A549 (cell line): Measurements from ENCODE around the gene SOX2. TPM values are rescaled to one million over a fixed set of nuclear protein-coding genes. Genes with fewer than 3 reads are reported as not detected.

ENCODE experiments used
- ATAC-seq, 2 experiments: fragments of 200-7000 bp in 1 of 2; fragments of >200 bp in 1 of 2; cut with Nextera tagmentation in 1 of 2; cut with Tn5 transposase in 1 of 2; 3 replicates each; pipeline versions ENCODE4 v1.8.0 to v1.9.1; 2018 to 2020; ENCODE audit warnings: mild to moderate bottlenecking in 1 of 2, moderate library complexity in 1 of 2
- CTCF ChIA-PET: fragments of 300-600 bp; sonication (Branson Sonifier 250); formaldehyde crosslinking; extraction: SDS; loops from one replicate; lab custom pipeline; 2021; ENCODE audit warnings: antibody characterized with exemption, inconsistent platforms; lab: Yijun Ruan, JAX
- POLR2A ChIA-PET: fragments of 350-600 bp; formaldehyde crosslinking; extraction: SDS; loops from one replicate; lab custom pipeline; 2021; ENCODE audit warnings: antibody characterized with exemption, inconsistent platforms; lab: Yijun Ruan, JAX
- DNase-seq, 2 experiments: peaks; one replicate each; pipeline versions ENCODE4 v3.0.0 to v3.0.0-alpha.2; 2011 to 2016; ENCODE audit warnings: low read depth in 1 of 2, low spot score in 1 of 2
- FAIRE-seq: peaks from 2 replicates; lab custom pipeline; 2011; peaks lifted over from hg19 to GRCh38; lab: Jason Lieb, UNC
- H3K27ac ChIP-seq, 2 experiments: fragments of >200 bp; sonication (Bioruptor Twin); formaldehyde crosslinking; 3 replicates each; pipeline ENCODE4 v1.5.1; 2016 to 2017
- H3K4me1 ChIP-seq: fragments of >200 bp; sonication (Bioruptor Twin); formaldehyde crosslinking; 3 replicates; pipeline ENCODE4 v1.6.1; 2016
- H3K4me2 ChIP-seq: fragments of >200 bp; sonication (Bioruptor Twin); formaldehyde crosslinking; 3 replicates; pipeline ENCODE4 v1.6.1; 2016
- H3K4me3 ChIP-seq: fragments of >200 bp; sonication (Bioruptor Twin); formaldehyde crosslinking; 3 replicates; pipeline ENCODE4 v1.5.1; 2016
- H3K9me3 ChIP-seq: fragments of >200 bp; sonication (Bioruptor Twin); formaldehyde crosslinking; 3 replicates; pipeline ENCODE4 v1.6.1; 2016
- ATOH8 ChIP-seq: fragments of 250-450 bp; sonication (Bioruptor Pico); IDR thresholded peaks from 2 replicates; pipeline ENCODE4 v1.5.0; 2020; ENCODE audit warnings: low read depth, mild to moderate bottlenecking, moderate library complexity
- CBX2 ChIP-seq: fragments of 200-600 bp; sonication (generic); IDR thresholded peaks from 2 replicates; pipeline ENCODE4 v1.6.1; 2016; ENCODE audit warnings: low read depth, mild to moderate bottlenecking, borderline replicate concordance
- CEBPB ChIP-seq, 2 experiments: fragments of >200 bp in 1 of 2; sonication (Bioruptor Twin) in 1 of 2; formaldehyde crosslinking in 1 of 2; IDR thresholded peaks; 2 replicates each; pipeline ENCODE4 v1.6.1; 2012 to 2016
- CHD4 ChIP-seq: fragments of 200-600 bp; sonication (generic); IDR thresholded peaks from 2 replicates; pipeline ENCODE4 v1.6.1; 2016; ENCODE audit warnings: antibody characterized with exemption, mild to moderate bottlenecking, borderline replicate concordance
- EHF ChIP-seq: fragments of 250-450 bp; sonication (Bioruptor Pico); IDR thresholded peaks from 2 replicates; pipeline ENCODE4 v1.5.0; 2020; ENCODE audit warnings: mild to moderate bottlenecking
- EP300 ChIP-seq, 2 experiments: fragments of >200 bp; sonication (Bioruptor Twin); formaldehyde crosslinking; IDR thresholded peaks; 2 replicates in 1 of 2; 3 replicates in 1 of 2; pipeline ENCODE4 v1.6.1; 2016 to 2017
- GATA3 ChIP-seq: IDR thresholded peaks from 2 replicates; pipeline ENCODE4 v1.6.1; 2012; ENCODE audit warnings: borderline replicate concordance
- HMGXB4 ChIP-seq: fragments of 250-450 bp; sonication (Bioruptor Pico); IDR thresholded peaks from 2 replicates; pipeline ENCODE4 v1.5.0; 2021; ENCODE audit warnings: mild to moderate bottlenecking, moderate library complexity, borderline replicate concordance
- HOXB13 ChIP-seq: fragments of 250-450 bp; sonication (Bioruptor Pico); IDR thresholded peaks from 2 replicates; pipeline ENCODE4 v1.5.0; 2020; ENCODE audit warnings: low read depth, mild to moderate bottlenecking, moderate library complexity
- HOXB5 ChIP-seq: fragments of 250-450 bp; sonication (Bioruptor Pico); IDR thresholded peaks from 2 replicates; pipeline ENCODE4 v1.5.0; 2020; ENCODE audit warnings: mild to moderate bottlenecking, moderate library complexity
- JUN ChIP-seq, 2 experiments: fragments of >200 bp; sonication (Bioruptor Twin); formaldehyde crosslinking; IDR thresholded peaks; 2 replicates in 1 of 2; 3 replicates in 1 of 2; pipeline ENCODE4 v1.6.1; 2016 to 2017
- MAFK ChIP-seq: fragments of 450-650 bp; IDR thresholded peaks from 2 replicates; pipeline ENCODE4 v1.6.1; 2014; ENCODE audit not compliant: partially characterized antibody
- MAX ChIP-seq: IDR thresholded peaks from 2 replicates; pipeline ENCODE4 v1.6.1; 2012
- NPAS2 ChIP-seq: fragments of 250-450 bp; sonication (Bioruptor Pico); IDR thresholded peaks from 2 replicates; pipeline ENCODE4 v1.8.0; 2022; ENCODE audit warnings: mild to moderate bottlenecking, moderate library complexity, borderline replicate concordance
- NR3C1 ChIP-seq: fragments of >200 bp; sonication (Bioruptor Twin); formaldehyde crosslinking; IDR thresholded peaks from 3 replicates; pipeline ENCODE4 v1.6.1; 2017
- PHF8 ChIP-seq: fragments of 200-600 bp; sonication (generic); IDR thresholded peaks from 2 replicates; pipeline ENCODE4 v1.6.1; 2016; ENCODE audit warnings: low read depth, mild to moderate bottlenecking, antibody characterized with exemption, moderate library complexity, borderline replicate concordance
- POLR2AphosphoS2 ChIP-seq: conservative IDR thresholded peaks from 2 replicates; pipeline ENCODE4 v1.6.1; 2012; ENCODE audit warnings: low read length, improper control_type of control experiment, inconsistent platforms
- RARB ChIP-seq: fragments of 250-450 bp; sonication (Bioruptor Pico); IDR thresholded peaks from 2 replicates; pipeline ENCODE4 v1.8.0; 2021; ENCODE audit warnings: mild to moderate bottlenecking, moderate library complexity
- RFX5 ChIP-seq: fragments of 450-650 bp; IDR thresholded peaks from 2 replicates; pipeline ENCODE4 v1.7.1; 2014; ENCODE audit warnings: antibody characterized with exemption, mild to moderate bottlenecking, moderate library complexity
- SMC3 ChIP-seq: fragments of >200 bp; sonication (Bioruptor Twin); formaldehyde crosslinking; IDR thresholded peaks from 3 replicates; pipeline ENCODE4 v1.6.1; 2018; ENCODE audit warnings: inconsistent platforms
- ZNF302 ChIP-seq: fragments of 250-450 bp; sonication (Bioruptor Pico); IDR thresholded peaks from 2 replicates; pipeline ENCODE4 v1.9.0; 2021; ENCODE audit warnings: inconsistent platforms, mild to moderate bottlenecking, moderate library complexity
- ZSCAN20 ChIP-seq: fragments of 250-450 bp; sonication (Bioruptor Pico); IDR thresholded peaks from 2 replicates; pipeline ENCODE4 v1.8.0; 2022; ENCODE audit warnings: mild to moderate bottlenecking, moderate library complexity
- WGBS: methylation state at CpG from one replicate; pipeline ENCODE4 v1.1.6; 2017; ENCODE audit errors: missing lambda C conversion rate; 5-methylcytosine and 5-hydroxymethylcytosine counted together
- polyA plus RNA-seq, 4 experiments: library from polyadenylated mRNA; depleted of rRNA in 3 of 4; stranded (reverse); fragments of >200 nt; fragmentation: RNase III in 1 of 4; extraction: RNeasy Plus Mini Kit Qiagen cat#74134 plus additional on column Dnase treatment in 1 of 4; gene quantifications; 2 replicates in 3 of 4; 3 replicates in 1 of 4; pipeline ENCODE4 v1.2.3, GENCODE V29; 2011 to 2017
- TF ChIP-seq, protein P1 (sequence below): fragments of 450-650 bp; IDR thresholded peaks from 2 replicates; pipeline ENCODE4 v1.6.1; 2014; ENCODE audit warnings: antibody characterized with exemption
- TF ChIP-seq, protein P2 (sequence below): IDR thresholded peaks from 2 replicates; pipeline ENCODE4 v1.6.1; 2012; ENCODE audit warnings: low read depth, borderline replicate concordance
- TF ChIP-seq, protein P3 (sequence below): IDR thresholded peaks from 2 replicates; pipeline ENCODE4 v1.6.1; 2012

SOX2 gene
- polyA plus RNA-seq, 2 of the 4 experiments (the other 2 are of a cell fraction): 2.2 to 3.4 TPM

- no peaks in the 10 kb centered on the region for H3K4me1 ChIP-seq
- no peak overlapping the region for H3K4me3 ChIP-seq
- TF ChIP-seq, protein P1, sequence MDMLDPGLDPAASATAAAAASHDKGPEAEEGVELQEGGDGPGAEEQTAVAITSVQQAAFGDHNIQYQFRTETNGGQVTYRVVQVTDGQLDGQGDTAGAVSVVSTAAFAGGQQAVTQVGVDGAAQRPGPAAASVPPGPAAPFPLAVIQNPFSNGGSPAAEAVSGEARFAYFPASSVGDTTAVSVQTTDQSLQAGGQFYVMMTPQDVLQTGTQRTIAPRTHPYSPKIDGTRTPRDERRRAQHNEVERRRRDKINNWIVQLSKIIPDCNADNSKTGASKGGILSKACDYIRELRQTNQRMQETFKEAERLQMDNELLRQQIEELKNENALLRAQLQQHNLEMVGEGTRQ: no peak
- WGBS: 85% methylated on average over 5 of the region's 5 CpGs
- ChIA-PET POLR2A (no interaction called here), CTCF (interaction anchor here (0.6 kb wide), 1 partner anchor 90 kb away, joined by 3 read pairs; no protein-coding TSS in a partner anchor)
- FAIRE-seq (no peak), ATAC-seq (no peak), DNase-seq (no peak)
- no peak overlapping the region for H3K4me2 ChIP-seq
- no peaks in the 10 kb centered on the region for H3K9me3 ChIP-seq
- no peak overlapping the region for H3K27ac ChIP-seq
Measured at GRCh38 chr3:181752202-181752671, 40.5 kb downstream of the SOX2 start.

- ChIA-PET POLR2A (no interaction called here), CTCF (no interaction called here)
- no peaks in the 10 kb centered on the region for H3K4me1 ChIP-seq
- 90% methylated on average over 3 of the region's 3 CpGs for WGBS
- FAIRE-seq (no peak), ATAC-seq (no peak), DNase-seq (no peak)
- TF ChIP-seq EP300 (IDR thresholded peaks at IDR 0.05): no peak
- H3K27ac ChIP-seq: no peak overlapping the region
- H3K4me2 ChIP-seq: no peak overlapping the region
- H3K9me3 ChIP-seq: no peaks in the 10 kb centered on the region
- H3K4me3 ChIP-seq: no peak overlapping the region
Measured at GRCh38 chr3:181753391-181753790, 41.7 kb downstream of the SOX2 start.

DNA sequence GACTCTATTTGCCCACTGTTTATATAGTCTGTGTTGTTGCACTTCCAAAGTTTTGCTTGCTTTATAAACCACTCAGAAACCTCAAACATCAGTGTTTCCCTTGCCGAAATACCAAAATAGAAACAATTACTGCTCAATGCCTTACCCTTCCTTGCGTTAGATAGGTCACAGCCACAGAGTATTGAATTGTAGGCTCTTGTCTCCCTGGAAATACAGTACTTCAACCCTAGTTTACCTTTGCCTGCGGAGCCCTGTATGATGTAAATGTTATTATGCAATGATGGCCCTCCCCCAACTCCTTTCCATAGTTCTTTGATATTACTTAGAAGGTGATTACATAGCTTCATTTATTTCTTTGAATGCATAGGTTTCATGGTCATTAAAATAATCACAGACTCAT lies 44.2 kb downstream of the SOX2 start:
- POLR2A ChIA-PET: no interaction called here
- FAIRE-seq: no peak

DNA sequence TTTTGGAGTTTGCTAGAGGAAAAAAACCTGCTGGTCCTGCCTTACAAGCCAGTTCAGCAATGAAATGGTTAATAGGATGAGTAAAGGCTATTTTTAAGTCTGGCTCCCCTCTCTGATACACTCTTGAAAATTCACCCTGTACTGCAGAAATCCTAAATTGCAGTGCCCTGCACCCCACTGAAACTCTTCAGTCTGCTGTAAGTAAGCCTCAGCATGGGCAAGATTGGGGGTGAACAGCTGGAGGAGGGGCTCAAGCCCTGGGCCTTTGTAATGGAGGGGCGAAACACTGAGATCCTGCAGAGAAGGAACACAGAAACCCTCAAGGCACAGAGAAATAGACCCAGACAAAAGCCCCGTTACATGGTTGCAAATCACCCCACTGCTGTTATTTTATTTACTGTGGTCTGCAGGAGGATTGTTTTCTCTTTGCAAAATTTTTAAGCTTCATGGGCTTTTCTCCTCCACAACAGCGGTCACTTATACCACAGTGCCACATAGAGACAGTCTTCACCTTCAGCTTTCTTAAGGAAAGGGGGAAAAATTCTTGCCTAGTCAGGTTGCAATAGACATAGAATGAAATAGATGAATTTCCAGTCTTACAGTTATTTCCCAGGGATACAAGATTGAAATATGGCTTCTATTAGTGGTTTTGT lies 45.0 kb downstream of the SOX2 start:
- DNase-seq: no peak
- H3K4me2 ChIP-seq: no peak overlapping the region
- no peak for TF ChIP-seq ATOH8
- TF ChIP-seq RARB: no peak
- no peak for TF ChIP-seq NR3C1
- TF ChIP-seq RFX5: no peak
- TF ChIP-seq MAX: no peak
- no peak for TF ChIP-seq MAFK
- no peak for TF ChIP-seq HMGXB4 (CRISPR knock-in tag)
- no peak for TF ChIP-seq PHF8
- no peak for TF ChIP-seq JUN (IDR thresholded peaks at IDR 0.05)
- no peak for TF ChIP-seq ZSCAN20 (CRISPR knock-in tag)
- TF ChIP-seq CHD4: no peak
- no peak for TF ChIP-seq GATA3
- TF ChIP-seq, protein P2, sequence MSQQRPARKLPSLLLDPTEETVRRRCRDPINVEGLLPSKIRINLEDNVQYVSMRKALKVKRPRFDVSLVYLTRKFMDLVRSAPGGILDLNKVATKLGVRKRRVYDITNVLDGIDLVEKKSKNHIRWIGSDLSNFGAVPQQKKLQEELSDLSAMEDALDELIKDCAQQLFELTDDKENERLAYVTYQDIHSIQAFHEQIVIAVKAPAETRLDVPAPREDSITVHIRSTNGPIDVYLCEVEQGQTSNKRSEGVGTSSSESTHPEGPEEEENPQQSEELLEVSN: no peak
- TF ChIP-seq CEBPB (IDR thresholded peaks at IDR 0.05): no peak
- no peak for TF ChIP-seq NPAS2 (CRISPR knock-in tag)
- no peak for TF ChIP-seq EHF
- no peak for TF ChIP-seq CBX2
- TF ChIP-seq HOXB13 (CRISPR knock-in tag): no peak
- TF ChIP-seq, all 56 proteins: peak for 0
- Histone ChIP-seq H3K4me1 (no peaks in the 10 kb centered on the region), H3K27ac (no peak overlapping the region), H3K9me3 (no peaks in the 10 kb centered on the region), H3K4me3 (no peak overlapping the region)
- FAIRE-seq (no peak), ATAC-seq (no peak; a peak in 1 of 6 replicates)
- POLR2A ChIA-PET: no interaction called here
- WGBS: 70% methylated on average over 3 of the region's 3 CpGs
- CTCF ChIA-PET: no interaction called here

More for the DNA sequence above, 44.2 kb downstream of the SOX2 start:
- no peak for TF ChIP-seq SMC3
- TF ChIP-seq JUN (IDR thresholded peaks at IDR 0.05): no peak
- TF ChIP-seq, protein P3, sequence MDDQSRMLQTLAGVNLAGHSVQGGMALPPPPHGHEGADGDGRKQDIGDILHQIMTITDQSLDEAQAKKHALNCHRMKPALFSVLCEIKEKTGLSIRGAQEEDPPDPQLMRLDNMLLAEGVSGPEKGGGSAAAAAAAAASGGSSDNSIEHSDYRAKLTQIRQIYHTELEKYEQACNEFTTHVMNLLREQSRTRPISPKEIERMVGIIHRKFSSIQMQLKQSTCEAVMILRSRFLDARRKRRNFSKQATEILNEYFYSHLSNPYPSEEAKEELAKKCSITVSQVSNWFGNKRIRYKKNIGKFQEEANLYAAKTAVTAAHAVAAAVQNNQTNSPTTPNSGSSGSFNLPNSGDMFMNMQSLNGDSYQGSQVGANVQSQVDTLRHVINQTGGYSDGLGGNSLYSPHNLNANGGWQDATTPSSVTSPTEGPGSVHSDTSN: no peak
- no peak for TF ChIP-seq CBX2
- no peak for TF ChIP-seq HOXB5 (CRISPR knock-in tag)
- TF ChIP-seq POLR2AphosphoS2: no peak
- TF ChIP-seq RFX5: no peak
- TF ChIP-seq ZNF302 (CRISPR knock-in tag): no peak
- Histone ChIP-seq H3K27ac (no peak overlapping the region), H3K4me3 (no peak overlapping the region), H3K9me3 (no peaks in the 10 kb centered on the region), H3K4me1 (no peaks in the 10 kb centered on the region), H3K4me2 (no peak overlapping the region)
- no peak for DNase-seq
- WGBS: 35% methylated on average over 3 of the region's 3 CpGs
- ATAC-seq: no peak
- CTCF ChIA-PET: no interaction called here
